HEK293 (cell line): Measurements from ENCODE around the gene DCP1A.
A peak's percentile ranks its signal among the peaks of the same experiment; 100 is the strongest.
"Not testable (repeated sequence)": the region's sequence is repeated elsewhere in the genome, so short reads cannot be mapped to it uniquely, and the experiment has no call there.

ENCODE experiments used
- CTCF ChIA-PET: fragments of 350-600 bp; formaldehyde crosslinking; extraction: SDS; loops from one replicate; lab custom pipeline; 2021; ENCODE audit warnings: antibody characterized with exemption; lab: Yijun Ruan, JAX
- POLR2A ChIA-PET: fragments of 300-600 bp; formaldehyde crosslinking; extraction: SDS; loops from one replicate; lab custom pipeline; 2020; ENCODE audit warnings: antibody characterized with exemption, inconsistent platforms; lab: Yijun Ruan, JAX
- H3K27ac ChIP-seq: fragments of 200-500 bp; sonication (Bioruptor generic); 2 replicates; pipeline ENCODE4 v1.5.1; 2014; ENCODE audit warnings: low read depth, low read length, control low read depth, inconsistent platforms; ENCODE audit errors: extremely low read depth
- H3K36me3 ChIP-seq, 2 experiments: fragments of 200-500 bp in 1 of 2; sonication (Bioruptor generic) in 1 of 2; 1 replicate in 1 of 2; 2 replicates in 1 of 2; pipeline ENCODE4 v1.5.1; 2014 to 2017; ENCODE audit warnings: inconsistent platforms in 2 of 2, low read length in 2 of 2; ENCODE audit not compliant: control insufficient read depth in 2 of 2, insufficient read depth in 1 of 2
- H3K4me1 ChIP-seq: fragments of 200-500 bp; sonication (Bioruptor generic); 2 replicates; pipeline ENCODE4 v1.5.1; 2014; ENCODE audit warnings: mild to moderate bottlenecking, low read length, inconsistent platforms; ENCODE audit not compliant: control insufficient read depth, insufficient read depth
- H3K4me3 ChIP-seq: 2 replicates; pipeline ENCODE4 v1.5.1; 2011; ENCODE audit warnings: low read depth, mild to moderate bottlenecking, control low read depth, low read length, moderate library complexity
- H3K9me3 ChIP-seq: fragments of 200-500 bp; sonication (Bioruptor generic); 2 replicates; pipeline ENCODE4 v1.5.1; 2014; ENCODE audit warnings: low read depth, low read length, inconsistent platforms; ENCODE audit not compliant: control insufficient read depth, insufficient read depth
- GLI2 ChIP-seq: fragments of 450-650 bp; formaldehyde crosslinking; IDR thresholded peaks from 2 replicates; pipeline ENCODE4; 2017; ENCODE audit warnings: missing biosample characterization, missing genetic modification characterization, low read depth, borderline replicate concordance
- HOXD13 ChIP-seq: sonication (generic); formaldehyde crosslinking; IDR thresholded peaks from 2 replicates; pipeline ENCODE4 v1.8.0; 2022; ENCODE audit warnings: missing genetic modification reagents, borderline replicate concordance
- KLF1 ChIP-seq: fragments of 450-650 bp; formaldehyde crosslinking; IDR thresholded peaks from 2 replicates; pipeline ENCODE4 v1.5.1; 2016; ENCODE audit warnings: missing biosample characterization, missing genetic modification characterization
- SCRT2 ChIP-seq: fragments of 450-650 bp; formaldehyde crosslinking; IDR thresholded peaks from 2 replicates; pipeline ENCODE4 v1.5.1; 2016; ENCODE audit warnings: missing biosample characterization, missing genetic modification characterization
- WT1 ChIP-seq: fragments of 450-650 bp; formaldehyde crosslinking; IDR thresholded peaks from 2 replicates; pipeline ENCODE4 v1.5.1; 2016; ENCODE audit warnings: missing biosample characterization, missing genetic modification characterization
- ZBTB48 ChIP-seq: fragments of 450-650 bp; formaldehyde crosslinking; IDR thresholded peaks from 2 replicates; pipeline ENCODE4 v1.5.1; 2016; ENCODE audit warnings: missing biosample characterization, missing genetic modification characterization
- ZBTB8A ChIP-seq: fragments of 450-650 bp; formaldehyde crosslinking; IDR thresholded peaks from 2 replicates; pipeline ENCODE4 v1.5.1; 2016; ENCODE audit warnings: missing biosample characterization, missing genetic modification characterization
- ZNF16 ChIP-seq: fragments of 450-650 bp; formaldehyde crosslinking; IDR thresholded peaks from 2 replicates; pipeline ENCODE4 v1.5.1; 2016; ENCODE audit warnings: low read depth, missing biosample characterization, missing genetic modification characterization
- ZNF19 ChIP-seq: fragments of 450-650 bp; formaldehyde crosslinking; IDR thresholded peaks from 2 replicates; pipeline ENCODE4; 2016; ENCODE audit warnings: missing biosample characterization, missing genetic modification characterization, low read depth
- ZNF266 ChIP-seq: fragments of 450-650 bp; formaldehyde crosslinking; IDR thresholded peaks from 2 replicates; pipeline ENCODE4 v1.5.1; 2016; ENCODE audit warnings: missing biosample characterization, missing genetic modification characterization, low read depth
- ZNF274 ChIP-seq, 2 experiments: fragments of 200-500 bp in 1 of 2; fragments of 450-650 bp in 1 of 2; sonication (Bioruptor generic) in 1 of 2; formaldehyde crosslinking in 1 of 2; IDR thresholded peaks; 2 replicates each; pipeline versions ENCODE4 v1.5.1 to v1.6.1; 2014 to 2016; ENCODE audit warnings: borderline replicate concordance in 1 of 2, inconsistent platforms in 1 of 2, low read length in 1 of 2, missing biosample characterization in 1 of 2, missing genetic modification characterization in 1 of 2
- ZNF366 ChIP-seq: fragments of 450-650 bp; formaldehyde crosslinking; conservative IDR thresholded peaks from 2 replicates; pipeline ENCODE4 v1.5.1; 2016; ENCODE audit warnings: missing biosample characterization, missing genetic modification characterization
- ZNF510 ChIP-seq: fragments of 450-650 bp; formaldehyde crosslinking; IDR thresholded peaks from 2 replicates; pipeline ENCODE4 v1.5.1; 2018; ENCODE audit warnings: mild to moderate bottlenecking, missing genetic modification characterization, missing biosample characterization; ENCODE audit not compliant: insufficient replicate concordance
- ZNF561 ChIP-seq: fragments of 450-650 bp; IDR thresholded peaks from 2 replicates; pipeline ENCODE4 v1.5.1; 2018; ENCODE audit warnings: missing biosample characterization, missing genetic modification characterization, borderline replicate concordance
- ZNF670 ChIP-seq: fragments of 450-650 bp; formaldehyde crosslinking; IDR thresholded peaks from 2 replicates; pipeline ENCODE4 v1.5.1; 2016; ENCODE audit warnings: missing biosample characterization, missing genetic modification characterization, low read depth
- ZNF701 ChIP-seq: fragments of 450-650 bp; formaldehyde crosslinking; IDR thresholded peaks from 2 replicates; pipeline ENCODE4 v1.5.1; 2016; ENCODE audit warnings: missing biosample characterization, missing genetic modification characterization
- ZNF747 ChIP-seq: fragments of 450-650 bp; formaldehyde crosslinking; IDR thresholded peaks from 2 replicates; pipeline ENCODE4 v1.5.1; 2016; ENCODE audit warnings: missing biosample characterization, missing genetic modification characterization
- ZNF785 ChIP-seq: fragments of 450-650 bp; formaldehyde crosslinking; IDR thresholded peaks from 2 replicates; pipeline ENCODE4 v1.5.1; 2016; ENCODE audit warnings: missing biosample characterization, missing genetic modification characterization
- ZSCAN30 ChIP-seq: fragments of 450-650 bp; IDR thresholded peaks from 2 replicates; pipeline ENCODE4 v1.5.1; 2018; ENCODE audit warnings: missing biosample characterization, mild to moderate bottlenecking, missing genetic modification characterization, moderate library complexity
- TF ChIP-seq, protein P1 (sequence below): fragments of 450-650 bp; formaldehyde crosslinking; IDR thresholded peaks from 2 replicates; pipeline ENCODE4 v1.5.1; 2016; ENCODE audit warnings: missing biosample characterization, missing genetic modification characterization, borderline replicate concordance
- TF ChIP-seq, protein P2 (sequence below): fragments of 450-650 bp; formaldehyde crosslinking; IDR thresholded peaks from 2 replicates; pipeline ENCODE4 v1.5.1; 2016; ENCODE audit warnings: missing biosample characterization, missing genetic modification characterization

DCP1A gene

DNA sequence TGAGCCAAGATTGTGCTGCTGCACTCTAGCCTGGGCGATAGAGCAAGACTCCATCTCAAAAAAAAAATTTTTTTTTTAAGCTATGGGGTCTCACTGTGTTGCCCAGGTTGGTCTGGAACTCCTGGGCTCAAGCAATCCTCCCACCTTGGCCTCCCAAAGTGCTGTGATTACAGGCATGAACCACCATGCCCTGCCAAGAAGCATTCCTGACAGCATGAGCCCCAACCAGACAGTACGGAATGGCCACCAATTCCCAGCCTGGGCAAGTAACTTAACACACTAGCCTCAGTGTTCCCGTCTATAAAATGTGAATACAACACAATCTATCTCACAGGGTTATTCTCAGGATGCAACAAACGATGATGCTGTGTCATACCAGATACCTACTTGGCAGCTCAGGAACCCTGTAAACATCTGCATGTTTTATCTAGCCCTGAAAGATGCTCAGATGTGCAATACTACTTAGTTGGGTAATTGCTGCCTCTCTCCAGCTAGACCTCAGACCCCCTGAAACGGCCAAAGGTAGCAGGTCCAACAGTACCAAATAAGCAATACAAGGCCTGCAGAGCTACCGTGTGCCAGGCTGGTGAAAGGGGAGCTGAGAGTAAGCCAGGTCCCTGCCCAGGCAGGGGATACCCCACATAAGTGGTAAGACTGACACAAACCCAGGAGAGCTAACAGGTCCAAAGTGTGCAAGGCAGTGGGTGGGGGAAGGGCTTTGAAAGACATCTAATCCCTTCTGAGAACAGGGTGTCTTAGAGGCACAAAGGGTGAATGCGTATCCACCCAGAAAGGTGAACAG lies 93.4 kb downstream of the DCP1A start (continued):
- TF ChIP-seq ZNF670 (tag by site-specific recombination) (no peak), HOXD13 (CRISPR knock-in tag) (no peak), SCRT2 (tag by site-specific recombination) (peak; percentile 46; the same call in 1 of the 2 replicates)
- TF ChIP-seq, all 188 proteins: peak for 3

DNA sequence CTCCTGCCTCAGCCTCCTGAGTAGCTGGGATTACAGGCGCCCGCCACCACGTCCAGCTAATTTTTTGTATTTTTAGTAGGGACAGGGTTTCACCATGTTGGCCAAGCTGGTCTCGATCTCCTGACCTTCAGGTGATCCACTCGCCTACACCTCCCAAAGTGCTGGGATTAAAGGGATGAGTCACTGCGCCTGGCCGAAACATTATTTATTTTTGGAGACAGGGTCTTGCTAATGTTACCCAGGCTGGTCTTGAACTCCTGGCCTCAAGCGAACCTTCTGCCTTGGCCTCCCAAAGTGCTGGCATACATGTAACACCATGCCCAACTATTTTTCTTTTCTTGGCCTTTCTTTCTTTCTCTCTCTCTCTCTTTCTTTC lies 94.4 kb downstream of the DCP1A start:
- POLR2A ChIA-PET, H3K27ac ChIP-seq, H3K9me3 ChIP-seq, H3K4me1 ChIP-seq, CTCF ChIA-PET, H3K4me3 ChIP-seq: not testable (repeated sequence)
- TF ChIP-seq ZNF366 (tag by site-specific recombination): 0 out of 2 replicates have a peak, but pooled peaks have one; percentile 19
- H3K36me3 ChIP-seq: peaks cover 0 to 13% of the 10 kb centered on the region in 2 experiments; a peak in 2 of 3 replicates

DNA sequence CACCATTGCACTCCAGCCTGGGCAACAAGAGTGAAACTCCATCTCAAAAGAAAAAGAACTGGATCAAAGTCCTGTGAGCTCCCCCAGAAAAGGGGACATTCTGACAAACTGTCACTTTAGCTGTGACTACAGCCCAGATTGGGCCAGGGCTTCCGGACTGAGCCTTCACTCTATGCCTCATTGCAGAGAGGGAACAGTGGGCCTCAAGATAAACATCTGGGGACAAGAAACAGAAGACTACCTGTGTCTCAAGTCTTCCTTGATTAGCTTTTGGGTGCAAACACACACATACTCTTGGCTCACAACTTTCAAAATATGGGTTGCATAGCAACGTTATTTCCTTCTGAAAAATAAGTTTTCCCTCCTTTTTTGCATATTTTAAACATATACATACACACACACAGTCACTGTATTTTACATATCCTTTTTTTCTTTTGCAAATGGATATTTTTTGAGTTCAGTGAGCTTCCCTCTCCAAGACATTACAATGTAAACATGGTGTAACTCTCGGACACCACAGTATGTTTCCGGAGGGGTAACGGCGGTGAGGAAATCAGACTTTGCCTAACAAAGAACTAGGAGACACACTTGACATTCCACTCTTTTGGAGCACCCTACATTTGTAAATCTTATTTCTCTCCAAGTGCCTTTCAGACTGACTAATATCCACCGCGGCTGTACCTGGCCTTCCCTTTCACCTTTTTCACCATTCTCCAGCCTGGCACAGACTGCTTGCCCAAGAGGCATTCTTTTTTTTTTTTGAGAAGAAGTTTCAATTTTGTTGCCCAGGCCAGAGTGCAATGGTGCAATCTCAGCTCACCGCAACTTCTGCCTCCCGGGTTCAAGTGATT lies 95.0 kb downstream of the DCP1A start:
- Histone ChIP-seq H3K27ac (no peak overlapping the region), H3K4me3 (no peak overlapping the region)

DNA sequence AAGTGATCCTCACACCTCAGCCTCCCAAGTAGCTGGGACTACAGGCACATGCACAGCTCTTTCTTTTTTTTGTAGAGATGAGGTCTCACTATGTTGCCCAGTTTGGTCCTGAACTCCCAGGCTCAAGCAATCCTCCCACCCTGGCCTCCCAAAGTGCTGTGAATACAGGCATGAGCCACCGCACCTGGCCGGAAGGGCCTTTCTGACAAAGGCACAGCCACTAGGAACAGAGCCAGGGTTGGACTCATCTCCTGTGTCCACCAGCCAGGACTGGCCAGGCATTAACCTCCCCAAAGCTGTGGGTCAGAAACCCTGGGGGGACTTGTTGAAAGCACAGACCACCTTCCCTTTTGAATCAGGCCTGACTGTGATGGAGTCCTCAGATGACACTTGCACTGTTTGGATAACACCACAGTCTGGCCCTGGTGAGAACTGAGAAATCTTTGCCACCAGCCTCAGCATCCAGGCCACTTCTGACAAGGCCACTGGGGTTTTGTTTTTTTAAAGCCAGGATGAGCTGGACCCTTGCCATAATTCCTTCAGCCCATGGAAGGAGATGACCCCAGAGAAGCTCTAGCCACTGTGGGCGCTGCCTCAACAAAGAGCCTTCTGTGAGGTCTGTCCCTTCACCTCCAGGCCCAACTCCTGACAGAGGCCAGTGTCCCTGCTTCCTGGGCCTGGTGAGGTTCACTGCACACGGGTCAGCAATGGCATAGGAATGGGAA lies 96.3 kb downstream of the DCP1A start:
- no peak for TF ChIP-seq ZNF16 (tag by site-specific recombination)
- no peak for TF ChIP-seq ZNF785 (tag by site-specific recombination)
- TF ChIP-seq ZBTB48 (tag by site-specific recombination): no peak
- no peak for TF ChIP-seq ZNF266 (tag by site-specific recombination)
- TF ChIP-seq ZNF747 (tag by site-specific recombination): no peak
- no peak for TF ChIP-seq ZNF19 (tag by site-specific recombination)
- Histone ChIP-seq H3K27ac (no peak overlapping the region), H3K4me1 (0 out of 2 replicates have a peak, but pooled peaks cover 2% of the 10 kb centered on the region), H3K9me3 (no peaks in the 10 kb centered on the region), H3K4me3 (no peak overlapping the region), H3K36me3 (peaks cover 0 to 16% of the 10 kb centered on the region in 2 experiments; a peak in 2 of 3 replicates)
- POLR2A ChIA-PET: no interaction called here
- CTCF ChIA-PET: no interaction called here

More for the DNA sequence above, 95.0 kb downstream of the DCP1A start:
- Histone ChIP-seq H3K4me1 (0 out of 2 replicates have a peak, but pooled peaks cover 2% of the 10 kb centered on the region), H3K36me3 (peaks cover 0 to 13% of the 10 kb centered on the region in 2 experiments; a peak in 2 of 3 replicates), H3K9me3 (no peaks in the 10 kb centered on the region)
- no peak for TF ChIP-seq ZBTB8A (tag by site-specific recombination)
- TF ChIP-seq, protein P1, sequence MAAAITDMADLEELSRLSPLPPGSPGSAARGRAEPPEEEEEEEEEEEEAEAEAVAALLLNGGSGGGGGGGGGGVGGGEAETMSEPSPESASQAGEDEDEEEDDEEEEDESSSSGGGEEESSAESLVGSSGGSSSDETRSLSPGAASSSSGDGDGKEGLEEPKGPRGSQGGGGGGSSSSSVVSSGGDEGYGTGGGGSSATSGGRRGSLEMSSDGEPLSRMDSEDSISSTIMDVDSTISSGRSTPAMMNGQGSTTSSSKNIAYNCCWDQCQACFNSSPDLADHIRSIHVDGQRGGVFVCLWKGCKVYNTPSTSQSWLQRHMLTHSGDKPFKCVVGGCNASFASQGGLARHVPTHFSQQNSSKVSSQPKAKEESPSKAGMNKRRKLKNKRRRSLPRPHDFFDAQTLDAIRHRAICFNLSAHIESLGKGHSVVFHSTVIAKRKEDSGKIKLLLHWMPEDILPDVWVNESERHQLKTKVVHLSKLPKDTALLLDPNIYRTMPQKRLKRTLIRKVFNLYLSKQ (tag by site-specific recombination): no peak
- TF ChIP-seq, protein P2, sequence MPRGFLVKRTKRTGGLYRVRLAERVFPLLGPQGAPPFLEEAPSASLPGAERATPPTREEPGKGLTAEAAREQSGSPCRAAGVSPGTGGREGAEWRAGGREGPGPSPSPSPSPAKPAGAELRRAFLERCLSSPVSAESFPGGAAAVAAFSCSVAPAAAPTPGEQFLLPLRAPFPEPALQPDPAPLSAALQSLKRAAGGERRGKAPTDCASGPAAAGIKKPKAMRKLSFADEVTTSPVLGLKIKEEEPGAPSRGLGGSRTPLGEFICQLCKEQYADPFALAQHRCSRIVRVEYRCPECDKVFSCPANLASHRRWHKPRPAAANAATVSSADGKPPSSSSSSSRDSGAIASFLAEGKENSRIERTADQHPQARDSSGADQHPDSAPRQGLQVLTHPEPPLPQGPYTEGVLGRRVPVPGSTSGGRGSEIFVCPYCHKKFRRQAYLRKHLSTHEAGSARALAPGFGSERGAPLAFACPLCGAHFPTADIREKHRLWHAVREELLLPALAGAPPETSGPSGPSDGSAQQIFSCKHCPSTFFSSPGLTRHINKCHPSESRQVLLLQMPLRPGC (tag by site-specific recombination): no peak
- no peak for TF ChIP-seq WT1
- no peak for TF ChIP-seq KLF1 (tag by site-specific recombination)
- no peak for TF ChIP-seq GLI2
- TF ChIP-seq ZNF701 (tag by site-specific recombination): no peak
- no peak for TF ChIP-seq ZNF561
- no peak for TF ChIP-seq ZNF510 (tag by site-specific recombination)
- TF ChIP-seq ZNF274 (IDR thresholded peaks at IDR 0.05; ENCODE audit: low read length): no peak
- no peak for TF ChIP-seq ZNF274 (tag by site-specific recombination; IDR thresholded peaks at IDR 0.05; ENCODE audit: borderline replicate concordance)
- TF ChIP-seq ZSCAN30: no peak
- ChIA-PET CTCF (interaction anchor here (0.6 to 1.1 kb wide), 3 partner anchors 29 to 142 kb away, joined by 3 read pairs; no protein-coding TSS in a partner anchor), POLR2A (no interaction called here)
